ENCODE data around the gene PGAP2. TPM values are rescaled to one million over a fixed set of nuclear protein-coding genes. Genes with fewer than 3 reads are reported as not detected.
"Not testable (repeated sequence)": the region's sequence is repeated elsewhere in the genome, so short reads cannot be mapped to it uniquely, and the experiment has no call there.

The PGAP2 gene
- total RNA-seq, 4 donors from 2014 or later, result 55.4 to 81.2 (median 66.7) TPM

DNA sequence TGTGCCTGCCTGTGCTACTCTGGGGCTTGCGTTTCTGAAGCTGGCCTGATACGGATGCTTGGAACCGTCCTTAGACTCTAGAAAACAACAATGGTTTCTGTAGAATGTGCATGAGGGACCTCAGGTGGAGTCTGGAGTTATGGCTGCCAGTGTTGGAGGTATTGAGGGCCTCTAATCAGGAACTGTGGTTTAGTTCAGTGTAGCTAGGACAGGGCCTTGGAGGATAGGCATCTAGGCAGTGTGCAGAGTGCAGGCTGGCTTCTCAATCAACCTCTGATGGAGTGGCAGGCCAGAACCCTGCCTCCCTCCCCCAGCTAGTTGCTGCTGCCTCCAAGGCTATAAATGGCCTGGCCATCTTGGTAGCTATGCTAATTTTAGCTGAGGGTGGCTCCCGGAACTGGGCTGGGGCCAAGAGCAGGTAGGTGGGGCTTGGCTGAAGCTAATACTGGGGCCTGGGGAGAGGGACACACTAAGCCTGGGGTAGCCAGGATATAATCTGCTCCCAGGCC lies 51.1 kb downstream of the PGAP2 start:
- WGBS, result 82% methylated on average over 3 of the region's 4 CpGs
- Histone ChIP-seq H3K27me3 (no peaks in the 10 kb centered on the region), H3K4me1 (peaks cover 70% of the 10 kb centered on the region), H3K9me3 (no peaks in the 10 kb centered on the region), H3K36me3 (no peaks in the 10 kb centered on the region), H3K4me3 (peak overlapping the region; percentile 25), H3K27ac (peak overlapping the region; percentile 15)
- no peak for TF ChIP-seq EP300 (IDR thresholded peaks at IDR 0.05)
- TF ChIP-seq POLR2A (IDR thresholded peaks at IDR 0.05), result no peak
- TF ChIP-seq POLR2AphosphoS5 (IDR thresholded peaks at IDR 0.05), result no peak
- TF ChIP-seq, protein P1, sequence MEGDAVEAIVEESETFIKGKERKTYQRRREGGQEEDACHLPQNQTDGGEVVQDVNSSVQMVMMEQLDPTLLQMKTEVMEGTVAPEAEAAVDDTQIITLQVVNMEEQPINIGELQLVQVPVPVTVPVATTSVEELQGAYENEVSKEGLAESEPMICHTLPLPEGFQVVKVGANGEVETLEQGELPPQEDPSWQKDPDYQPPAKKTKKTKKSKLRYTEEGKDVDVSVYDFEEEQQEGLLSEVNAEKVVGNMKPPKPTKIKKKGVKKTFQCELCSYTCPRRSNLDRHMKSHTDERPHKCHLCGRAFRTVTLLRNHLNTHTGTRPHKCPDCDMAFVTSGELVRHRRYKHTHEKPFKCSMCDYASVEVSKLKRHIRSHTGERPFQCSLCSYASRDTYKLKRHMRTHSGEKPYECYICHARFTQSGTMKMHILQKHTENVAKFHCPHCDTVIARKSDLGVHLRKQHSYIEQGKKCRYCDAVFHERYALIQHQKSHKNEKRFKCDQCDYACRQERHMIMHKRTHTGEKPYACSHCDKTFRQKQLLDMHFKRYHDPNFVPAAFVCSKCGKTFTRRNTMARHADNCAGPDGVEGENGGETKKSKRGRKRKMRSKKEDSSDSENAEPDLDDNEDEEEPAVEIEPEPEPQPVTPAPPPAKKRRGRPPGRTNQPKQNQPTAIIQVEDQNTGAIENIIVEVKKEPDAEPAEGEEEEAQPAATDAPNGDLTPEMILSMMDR (IDR thresholded peaks at IDR 0.05), result no peak
- no peak for DNase-seq (ENCODE audit: low spot score in 2 of 2)

DNA sequence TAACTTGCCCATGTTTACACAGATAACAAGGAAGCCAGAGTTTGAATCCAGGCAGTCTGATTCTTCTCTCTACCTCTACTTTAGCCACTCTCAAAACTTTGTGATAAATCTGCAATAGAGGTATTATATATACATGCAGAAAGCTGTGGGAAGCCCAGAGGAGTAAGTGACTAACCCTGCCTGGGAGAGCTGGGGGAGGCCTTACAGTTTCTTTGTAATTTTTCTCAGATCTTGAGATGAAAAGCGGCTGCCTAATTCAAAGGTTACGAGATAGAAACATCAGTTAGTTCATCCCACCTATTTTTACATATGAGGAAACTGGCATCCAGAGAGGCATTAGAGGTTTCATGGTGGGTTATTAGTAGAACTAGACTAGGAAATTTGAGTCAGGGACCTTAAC lies 52.0 kb downstream of the PGAP2 start:
- H3K27me3 ChIP-seq, result no peaks in the 10 kb centered on the region
- TF ChIP-seq, protein P1 (IDR thresholded peaks at IDR 0.05), result no peak
- no peak for TF ChIP-seq EP300 (IDR thresholded peaks at IDR 0.05)
- TF ChIP-seq POLR2A (IDR thresholded peaks at IDR 0.05), result no peak
- no peak for TF ChIP-seq POLR2AphosphoS5 (IDR thresholded peaks at IDR 0.05)
- no peak for DNase-seq (ENCODE audit: low spot score in 2 of 2)
- peak overlapping the region; percentile 22 for H3K27ac ChIP-seq
- WGBS, result 86% methylated on average over 2 of the region's 2 CpGs
- H3K4me3 ChIP-seq, result no peak overlapping the region
- H3K36me3 ChIP-seq, result no peaks in the 10 kb centered on the region
- peaks cover 71% of the 10 kb centered on the region for H3K4me1 ChIP-seq
- no peaks in the 10 kb centered on the region for H3K9me3 ChIP-seq

DNA sequence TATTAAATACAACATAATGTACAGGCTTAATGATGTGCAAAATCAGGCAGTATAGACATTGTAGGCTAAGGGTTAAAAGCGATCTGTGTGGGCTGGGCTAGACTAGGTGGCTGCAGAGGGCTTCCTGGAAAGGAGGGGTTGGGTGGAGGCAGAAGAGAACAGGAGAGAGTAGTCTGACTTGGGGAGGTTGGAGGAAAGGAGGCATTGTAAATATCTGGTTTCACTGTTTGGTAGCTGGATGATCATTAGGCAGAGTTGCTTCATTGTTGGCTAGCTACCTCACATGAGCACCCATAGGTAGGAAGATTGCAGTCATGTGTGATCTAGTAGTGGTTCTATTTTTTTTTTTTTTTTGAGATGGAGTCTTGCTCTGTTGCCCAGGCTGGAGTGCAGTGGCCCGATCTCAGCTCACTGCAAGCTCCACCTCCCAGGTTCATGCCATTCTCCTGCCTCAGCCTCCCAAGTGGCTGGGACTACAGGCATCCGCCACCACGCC lies 52.6 kb downstream of the PGAP2 start:
- not testable (repeated sequence) for H3K27ac ChIP-seq; H3K4me3 ChIP-seq; H3K9me3 ChIP-seq; DNase-seq (ENCODE audit: low spot score in 2 of 2); H3K36me3 ChIP-seq; H3K27me3 ChIP-seq
- peaks cover 76% of the 10 kb centered on the region for H3K4me1 ChIP-seq
- WGBS, result 87% methylated on average over 4 of the region's 4 CpGs

DNA sequence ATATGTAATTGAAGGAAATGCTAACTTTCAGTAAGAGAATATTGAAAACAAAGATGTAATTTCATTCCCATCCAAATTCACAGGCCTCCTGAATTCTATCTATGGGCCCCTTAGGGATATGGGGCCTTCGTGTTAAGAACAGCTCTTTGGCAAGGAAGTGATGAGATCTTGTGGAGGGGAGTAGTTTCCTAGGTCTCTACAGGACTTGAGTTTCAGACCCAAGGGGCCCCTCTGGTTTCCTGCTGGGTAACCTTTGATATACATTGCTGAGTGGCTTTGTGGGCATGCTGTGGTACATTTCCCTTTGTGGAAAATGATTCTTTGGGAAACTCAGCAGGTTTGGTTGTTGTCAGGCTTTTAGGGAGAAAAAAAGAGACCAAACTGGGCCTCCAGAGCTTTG lies 53.3 kb downstream of the PGAP2 start:
- H3K27me3 ChIP-seq, result no peaks in the 10 kb centered on the region

DNA sequence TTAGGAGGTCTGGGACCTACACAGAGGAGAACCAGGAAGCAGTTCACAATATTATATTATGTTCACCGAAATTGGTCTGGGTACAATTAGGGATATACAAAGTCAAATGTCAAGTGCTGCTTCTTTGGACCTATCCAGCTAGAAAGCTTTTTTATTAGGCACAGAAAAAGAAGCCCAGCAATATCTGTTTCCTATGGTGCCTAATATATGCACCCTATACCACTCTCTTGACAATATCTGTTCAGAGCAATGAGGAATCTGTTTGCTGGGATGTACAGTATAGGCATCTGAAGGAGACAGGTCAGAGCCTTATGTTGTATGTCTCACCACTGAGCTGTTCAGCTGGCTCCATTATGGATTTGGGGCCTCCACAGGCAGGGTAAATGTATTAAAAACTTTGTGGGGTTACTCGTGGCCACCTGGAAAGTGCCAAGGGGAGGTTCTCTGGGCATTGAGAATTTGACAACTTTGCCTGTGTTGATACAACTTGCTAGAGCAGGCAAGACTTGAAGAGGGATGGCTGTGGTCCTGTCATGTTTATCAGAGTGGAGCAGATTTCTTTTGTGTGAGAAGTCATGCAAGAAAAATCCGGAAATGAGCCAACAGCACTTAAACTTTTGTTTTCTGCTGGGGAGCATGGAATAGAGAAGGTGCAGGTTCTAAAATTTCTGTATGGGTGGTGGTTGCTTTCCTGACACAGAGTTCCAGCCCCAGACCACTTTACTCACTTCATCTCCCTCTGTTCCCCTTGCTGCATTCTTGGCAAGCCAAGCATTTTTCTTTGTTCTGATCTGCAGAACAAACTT lies 57.2 kb downstream of the PGAP2 start:
- no peak overlapping the region for H3K4me3 ChIP-seq

More for the DNA sequence above, 53.3 kb downstream of the PGAP2 start:
- no peak for DNase-seq (ENCODE audit: low spot score in 2 of 2)
- H3K4me3 ChIP-seq, result no peak overlapping the region
- WGBS, result 53% methylated on average over 1 of the region's 1 CpG
- peaks cover 76% of the 10 kb centered on the region for H3K4me1 ChIP-seq
- H3K27ac ChIP-seq, result no peak overlapping the region
- no peaks in the 10 kb centered on the region for H3K9me3 ChIP-seq
- no peak for TF ChIP-seq POLR2AphosphoS5 (IDR thresholded peaks at IDR 0.05)
- TF ChIP-seq EP300 (IDR thresholded peaks at IDR 0.05), result no peak
- TF ChIP-seq POLR2A (IDR thresholded peaks at IDR 0.05), result no peak
- TF ChIP-seq, protein P1 (IDR thresholded peaks at IDR 0.05), result no peak
- H3K36me3 ChIP-seq, result no peaks in the 10 kb centered on the region

More for the DNA sequence above, 57.2 kb downstream of the PGAP2 start:
- Histone ChIP-seq H3K27me3 (no peaks in the 10 kb centered on the region), H3K36me3 (no peaks in the 10 kb centered on the region), H3K4me1 (peaks cover 57% of the 10 kb centered on the region), H3K27ac (peak overlapping the region; percentile 16), H3K9me3 (no peaks in the 10 kb centered on the region)
- 46% methylated on average over 3 of the region's 3 CpGs for WGBS
- TF ChIP-seq POLR2AphosphoS5 (IDR thresholded peaks at IDR 0.05) (no peak), POLR2A (IDR thresholded peaks at IDR 0.05) (no peak), EP300 (IDR thresholded peaks at IDR 0.05) (no peak)
- TF ChIP-seq, protein P1 (IDR thresholded peaks at IDR 0.05), result no peak
- DNase-seq (ENCODE audit: low spot score in 2 of 2), result no peak

Measured in suprapubic skin (tissue), 4 donors.